ENCODE data around the gene DAPK1. TPM values are rescaled to one million over a fixed set of nuclear protein-coding genes. Genes with fewer than 3 reads are reported as not detected.

Gene DAPK1
- total and polyA plus RNA-seq, 2 donors (not counting 1 experiment from before 2014, with no cell fraction given), result 1.7 to 2.8 TPM

DNA sequence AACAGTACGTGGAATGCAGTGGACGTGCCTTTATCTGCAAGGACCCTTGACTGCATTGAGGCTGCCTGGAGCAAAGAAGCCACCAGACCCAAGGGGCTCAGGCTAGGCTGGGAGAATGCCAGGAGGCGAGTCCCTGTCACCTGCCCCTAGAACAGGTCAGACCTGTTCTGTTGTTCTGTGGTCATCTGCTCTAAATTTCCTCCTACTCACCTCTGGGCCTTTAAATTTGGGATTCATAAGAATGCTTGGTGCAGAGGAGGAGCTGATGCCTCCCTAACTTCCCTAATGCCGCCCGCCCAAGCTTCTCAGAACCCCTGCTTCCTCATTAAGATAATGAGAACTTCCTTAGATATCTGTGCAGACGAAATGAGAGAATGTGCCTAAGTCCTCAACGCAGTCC, 32.0 kb downstream of the DAPK1 start:
- no peak overlapping the region for H3K27ac ChIP-seq (ENCODE audit: low read length in 2 of 2)
- H3K36me3 ChIP-seq (replicated peaks in 1 of 2; ENCODE audit: control extremely low read depth in 1 of 2, control insufficient read depth in 1 of 2, extremely low read depth in 1 of 2, insufficient read depth in 2 of 2, low read length in 1 of 2), result no peaks in the 10 kb centered on the region
- TF ChIP-seq, protein P1, sequence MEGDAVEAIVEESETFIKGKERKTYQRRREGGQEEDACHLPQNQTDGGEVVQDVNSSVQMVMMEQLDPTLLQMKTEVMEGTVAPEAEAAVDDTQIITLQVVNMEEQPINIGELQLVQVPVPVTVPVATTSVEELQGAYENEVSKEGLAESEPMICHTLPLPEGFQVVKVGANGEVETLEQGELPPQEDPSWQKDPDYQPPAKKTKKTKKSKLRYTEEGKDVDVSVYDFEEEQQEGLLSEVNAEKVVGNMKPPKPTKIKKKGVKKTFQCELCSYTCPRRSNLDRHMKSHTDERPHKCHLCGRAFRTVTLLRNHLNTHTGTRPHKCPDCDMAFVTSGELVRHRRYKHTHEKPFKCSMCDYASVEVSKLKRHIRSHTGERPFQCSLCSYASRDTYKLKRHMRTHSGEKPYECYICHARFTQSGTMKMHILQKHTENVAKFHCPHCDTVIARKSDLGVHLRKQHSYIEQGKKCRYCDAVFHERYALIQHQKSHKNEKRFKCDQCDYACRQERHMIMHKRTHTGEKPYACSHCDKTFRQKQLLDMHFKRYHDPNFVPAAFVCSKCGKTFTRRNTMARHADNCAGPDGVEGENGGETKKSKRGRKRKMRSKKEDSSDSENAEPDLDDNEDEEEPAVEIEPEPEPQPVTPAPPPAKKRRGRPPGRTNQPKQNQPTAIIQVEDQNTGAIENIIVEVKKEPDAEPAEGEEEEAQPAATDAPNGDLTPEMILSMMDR (IDR thresholded peaks at IDR 0.05), result no peak
- no peak for TF ChIP-seq EZH2 (IDR thresholded peaks at IDR 0.05; ENCODE audit: borderline replicate concordance, insufficient read depth, low read depth, low read length, poor library complexity, severe bottlenecking)
- Mint-ChIP-seq H3K27ac (no peak overlapping the region), H3K27me3 (peaks cover 2% of the 10 kb centered on the region), H3K9me3 (ENCODE audit: insufficient read depth) (no peaks in the 10 kb centered on the region), H3K4me3 (no peak overlapping the region), H3K4me1 (no peaks in the 10 kb centered on the region)
- 77% methylated on average over 3 of the region's 7 CpGs for WGBS (ENCODE audit: insufficient coverage)
- H3K9ac ChIP-seq (ENCODE audit: low read length), result no peak overlapping the region
- no peaks in the 10 kb centered on the region for H3K27me3 ChIP-seq (replicated peaks in 1 of 4; ENCODE audit: control extremely low read depth in 1 of 4, control insufficient read depth in 3 of 4, insufficient read depth in 4 of 4, low read length in 3 of 4)
- no peak overlapping the region for H2AFZ ChIP-seq (ENCODE audit: insufficient read depth, low read depth, low read length, poor library complexity, severe bottlenecking)
- intact Hi-C loops (cut with micrococcal nuclease), result no loop called here
- ChIA-PET CTCF (no interaction called here), POLR2A (no interaction called here)
- DNase-seq (no peak), ATAC-seq (ENCODE audit: low read depth) (no peak)
- H4K20me1 ChIP-seq (ENCODE audit: control insufficient read depth, insufficient read depth, low read length, poor library complexity, severe bottlenecking), result no peaks in the 10 kb centered on the region
- no peaks in the 10 kb centered on the region for H3K4me1 ChIP-seq (ENCODE audit: control insufficient read depth in 2 of 2, insufficient read depth in 2 of 2, low read length in 2 of 2)
- no peaks in the 10 kb centered on the region for H3K79me2 ChIP-seq (ENCODE audit: control insufficient read depth, insufficient read depth, low read length)
- H3K4me3 ChIP-seq (ENCODE audit: control extremely low read depth in 1 of 5, extremely low read depth in 1 of 5, insufficient read depth in 1 of 5, low read depth in 2 of 5, low read length in 4 of 5), result no peak overlapping the region
- peaks cover 0 to 2% (median 0%) of the 10 kb centered on the region in 3 donors for H3K9me3 ChIP-seq (ENCODE audit: control extremely low read depth in 1 of 3, control insufficient read depth in 2 of 3, insufficient read depth in 1 of 3, low read length in 2 of 3)
- no peak overlapping the region for H3K4me2 ChIP-seq (replicated peaks; ENCODE audit: low read depth, low read length, poor library complexity, severe bottlenecking)

GRCh38 chr9:87530716-87531115, 33.0 kb downstream of the DAPK1 start:
- Histone ChIP-seq H3K4me1 (ENCODE audit: control insufficient read depth in 2 of 2, insufficient read depth in 2 of 2, low read length in 2 of 2) (no peaks in the 10 kb centered on the region), H3K36me3 (replicated peaks in 1 of 2; ENCODE audit: control extremely low read depth in 1 of 2, control insufficient read depth in 1 of 2, extremely low read depth in 1 of 2, insufficient read depth in 2 of 2, low read length in 1 of 2) (no peaks in the 10 kb centered on the region), H2AFZ (ENCODE audit: insufficient read depth, low read depth, low read length, poor library complexity, severe bottlenecking) (no peak overlapping the region), H3K9me3 (ENCODE audit: control extremely low read depth in 1 of 3, control insufficient read depth in 2 of 3, insufficient read depth in 1 of 3, low read length in 2 of 3) (no peaks in the 10 kb centered on the region), H4K20me1 (ENCODE audit: control insufficient read depth, insufficient read depth, low read length, poor library complexity, severe bottlenecking) (no peaks in the 10 kb centered on the region), H3K27ac (ENCODE audit: low read length in 2 of 2) (no peak overlapping the region), H3K4me3 (ENCODE audit: control extremely low read depth in 1 of 5, extremely low read depth in 1 of 5, insufficient read depth in 1 of 5, low read depth in 2 of 5, low read length in 4 of 5) (no peak overlapping the region), H3K79me2 (ENCODE audit: control insufficient read depth, insufficient read depth, low read length) (no peaks in the 10 kb centered on the region), H3K9ac (ENCODE audit: low read length) (no peak overlapping the region), H3K4me2 (replicated peaks; ENCODE audit: low read depth, low read length, poor library complexity, severe bottlenecking) (no peak overlapping the region), H3K27me3 (replicated peaks in 1 of 4; ENCODE audit: control extremely low read depth in 1 of 4, control insufficient read depth in 3 of 4, insufficient read depth in 4 of 4, low read length in 3 of 4) (no peaks in the 10 kb centered on the region)
- Mint-ChIP-seq H3K4me1 (no peaks in the 10 kb centered on the region), H3K4me3 (no peak overlapping the region), H3K9me3 (ENCODE audit: insufficient read depth) (no peaks in the 10 kb centered on the region), H3K27me3 (no peaks in the 10 kb centered on the region), H3K27ac (no peak overlapping the region)
- intact Hi-C loops (cut with micrococcal nuclease), result no loop called here
- POLR2A ChIA-PET, result no interaction called here
- CTCF ChIA-PET, result no interaction called here
- no peak for DNase-seq
- no CpG with 5 or more reads among the region's 4 CpGs for WGBS (ENCODE audit: insufficient coverage)
- no peak for ATAC-seq (ENCODE audit: low read depth)
- TF ChIP-seq, protein P1 (IDR thresholded peaks at IDR 0.05), result no peak
- no peak for TF ChIP-seq EZH2 (IDR thresholded peaks at IDR 0.05; ENCODE audit: borderline replicate concordance, insufficient read depth, low read depth, low read length, poor library complexity, severe bottlenecking)
